K562 (cell line): Measurements from ENCODE around the gene USP48. TPM values are rescaled to one million over a fixed set of nuclear protein-coding genes. Genes with fewer than 3 reads are reported as not detected.

Source experiments
- ZBTB40 ChIP-seq, 2 experiments: fragments of 450-650 bp in 1 of 2; sonication (generic) in 1 of 2; formaldehyde crosslinking in 1 of 2; IDR thresholded peaks; 2 replicates each; pipeline versions ENCODE4 v1.7.1 to v1.9.0; 2016 to 2022; ENCODE audit warnings: inconsistent platforms in 1 of 2, mild to moderate bottlenecking in 1 of 2, missing genetic modification reagents in 1 of 2
- ZNF740 ChIP-seq, 3 experiments: fragments of 200-800 bp in 1 of 3; sonication (Bioruptor generic) in 1 of 3; sonication (generic) in 1 of 3; formaldehyde crosslinking in 1 of 3; IDR thresholded peaks; 2 replicates each; pipeline versions ENCODE4 v1.6.1 to v1.8.0; 2016 to 2022; ENCODE audit warnings: mild to moderate bottlenecking in 2 of 3, missing compliant biosample characterization in 2 of 3, missing genetic modification characterization in 2 of 3, missing genetic modification reagents in 1 of 3
- polyA plus RNA-seq, 8 experiments: library from polyadenylated mRNA; depleted of rRNA in 4 of 8; stranded (reverse) in 5 of 8; unstranded in 3 of 8; fragments of >200 nt; fragmentation: Nextera tagmentation in 2 of 8; fragmentation: Illumina TruSeq in 1 of 8; extraction: Ambion mirVana in 2 of 8; extraction: Trizol in 1 of 8; gene quantifications; 2 replicates each; pipeline versions ENCODE4 v1.2.1 to v1.2.3, GENCODE V29; 2011 to 2014; ENCODE audit warnings: inconsistent platforms in 1 of 8, missing spikeins in 1 of 8
- total RNA-seq, 7 experiments: library from RNA; depleted of rRNA in 6 of 7; stranded (reverse); fragments of >200 nt in 6 of 7; fragmentation: Illumina TruSeq in 2 of 7; extraction: Trizol in 2 of 7; gene quantifications; 2 replicates each; pipeline versions ENCODE4 v1.2.1 to v1.2.3, GENCODE V29; 2011 to 2021; ENCODE audit warnings: low replicate concordance in 1 of 7

The USP48 gene
- total and polyA plus RNA-seq, 9 of the 15 experiments (the other 6 are each of a cell fraction or from before 2014, with no cell fraction given) = 23.3 to 123 (median 106) TPM

- peak; percentile 42; the same call in 1 of the 2 replicates for TF ChIP-seq ZNF740 (CRISPR knock-in tag; IDR thresholded peaks at IDR 0.05)
- TF ChIP-seq ZNF740 (tag; IDR thresholded peaks at IDR 0.05) = no peak
- 0 out of 2 replicates have a peak, but pooled peaks have one; percentile 11 for TF ChIP-seq ZBTB40 (IDR thresholded peaks at IDR 0.05)
- TF ChIP-seq ZBTB40 (CRISPR knock-in tag; IDR thresholded peaks at IDR 0.05) = no peak
Measured at GRCh38 chr1:21633141-21633755, 149.7 kb downstream of the USP48 start (continued).
